ENCODE measurements around the gene ASB3. TPM values are rescaled to one million over a fixed set of nuclear protein-coding genes. Genes with fewer than 3 reads are reported as not detected.
"Not testable (repeated sequence)": the region's sequence is repeated elsewhere in the genome, so short reads cannot be mapped to it uniquely, and the experiment has no call there.

The ASB3 gene
- total and polyA plus RNA-seq, 2 donors (not counting 1 experiment from before 2014, with no cell fraction given) = 15.9 to 30.7 TPM

- ChIA-PET CTCF (no interaction called here), POLR2A (no interaction called here)
- no peak overlapping the region for H3K27ac Mint-ChIP-seq
- H3K4me3 ChIP-seq (ENCODE audit: control extremely low read depth in 1 of 5, extremely low read depth in 1 of 5, insufficient read depth in 1 of 5, low read depth in 2 of 5, low read length in 4 of 5) = no peak overlapping the region
- no peak overlapping the region for H3K27ac ChIP-seq (ENCODE audit: low read length in 2 of 2)
- H2AFZ ChIP-seq (ENCODE audit: insufficient read depth, low read depth, low read length, poor library complexity, severe bottlenecking) = no peak overlapping the region
- intact Hi-C loops (cut with micrococcal nuclease) = no loop called here
- H3K36me3 ChIP-seq (replicated peaks in 1 of 2; ENCODE audit: control extremely low read depth in 1 of 2, control insufficient read depth in 1 of 2, extremely low read depth in 1 of 2, insufficient read depth in 2 of 2, low read length in 1 of 2) = peaks cover 0 to 2% of the 10 kb centered on the region in 2 experiments
- no peaks in the 10 kb centered on the region for H3K4me1 ChIP-seq (ENCODE audit: control insufficient read depth in 2 of 2, insufficient read depth in 2 of 2, low read length in 2 of 2)
- H3K9me3 Mint-ChIP-seq (ENCODE audit: insufficient read depth) = peaks cover 3% of the 10 kb centered on the region
- H3K79me2 ChIP-seq (ENCODE audit: control insufficient read depth, insufficient read depth, low read length) = no peaks in the 10 kb centered on the region
- H4K20me1 ChIP-seq (ENCODE audit: control insufficient read depth, insufficient read depth, low read length, poor library complexity, severe bottlenecking) = no peaks in the 10 kb centered on the region
- 100% methylated on average over 1 of the region's 3 CpGs for WGBS (ENCODE audit: insufficient coverage)
- ATAC-seq (ENCODE audit: low read depth) (no peak), DNase-seq (no peak)
- no peaks in the 10 kb centered on the region for H3K27me3 ChIP-seq (replicated peaks in 1 of 4; ENCODE audit: control extremely low read depth in 1 of 4, control insufficient read depth in 3 of 4, insufficient read depth in 4 of 4, low read length in 3 of 4)
- H3K4me2 ChIP-seq (replicated peaks; ENCODE audit: low read depth, low read length, poor library complexity, severe bottlenecking) = no peak overlapping the region
- no peak for TF ChIP-seq CTCF (IDR thresholded peaks at IDR 0.05)
- no peak for TF ChIP-seq EZH2 (IDR thresholded peaks at IDR 0.05; ENCODE audit: borderline replicate concordance, insufficient read depth, low read depth, low read length, poor library complexity, severe bottlenecking)
- H3K4me3 Mint-ChIP-seq = no peak overlapping the region
- no peaks in the 10 kb centered on the region for H3K27me3 Mint-ChIP-seq
- no peaks in the 10 kb centered on the region for H3K9me3 ChIP-seq (ENCODE audit: control extremely low read depth in 1 of 3, control insufficient read depth in 2 of 3, insufficient read depth in 1 of 3, low read length in 2 of 3)
- H3K9ac ChIP-seq (ENCODE audit: low read length) = no peak overlapping the region
- H3K4me1 Mint-ChIP-seq = no peaks in the 10 kb centered on the region
Observed at GRCh38 chr2:53826587-53827397, 40.0 kb upstream of the ASB3 start.

- H3K4me2 ChIP-seq (replicated peaks; ENCODE audit: low read depth, low read length, poor library complexity, severe bottlenecking) = no peak overlapping the region
- no peak overlapping the region for H3K4me3 ChIP-seq (ENCODE audit: control extremely low read depth in 1 of 5, extremely low read depth in 1 of 5, insufficient read depth in 1 of 5, low read depth in 2 of 5, low read length in 4 of 5)
- DNase-seq (no peak), ATAC-seq (ENCODE audit: low read depth) (no peak)
- no peaks in the 10 kb centered on the region for H3K27me3 ChIP-seq (replicated peaks in 1 of 4; ENCODE audit: control extremely low read depth in 1 of 4, control insufficient read depth in 3 of 4, insufficient read depth in 4 of 4, low read length in 3 of 4)
- peaks cover 0 to 2% of the 10 kb centered on the region in 2 experiments for H3K36me3 ChIP-seq (replicated peaks in 1 of 2; ENCODE audit: control extremely low read depth in 1 of 2, control insufficient read depth in 1 of 2, extremely low read depth in 1 of 2, insufficient read depth in 2 of 2, low read length in 1 of 2)
- H3K9me3 Mint-ChIP-seq (ENCODE audit: insufficient read depth) = peaks cover 3% of the 10 kb centered on the region
- H3K4me1 Mint-ChIP-seq = no peaks in the 10 kb centered on the region
- no peaks in the 10 kb centered on the region for H3K79me2 ChIP-seq (ENCODE audit: control insufficient read depth, insufficient read depth, low read length)
- TF ChIP-seq CTCF (IDR thresholded peaks at IDR 0.05) (no peak), EZH2 (IDR thresholded peaks at IDR 0.05; ENCODE audit: borderline replicate concordance, insufficient read depth, low read depth, low read length, poor library complexity, severe bottlenecking) (no peak)
- H3K27ac ChIP-seq (ENCODE audit: low read length in 2 of 2) = no peak overlapping the region
- CTCF ChIA-PET = no interaction called here
- H3K27me3 Mint-ChIP-seq = no peaks in the 10 kb centered on the region
- no peak overlapping the region for H3K4me3 Mint-ChIP-seq
- H3K4me1 ChIP-seq (ENCODE audit: control insufficient read depth in 2 of 2, insufficient read depth in 2 of 2, low read length in 2 of 2) = no peaks in the 10 kb centered on the region
- no peaks in the 10 kb centered on the region for H3K9me3 ChIP-seq (ENCODE audit: control extremely low read depth in 1 of 3, control insufficient read depth in 2 of 3, insufficient read depth in 1 of 3, low read length in 2 of 3)
- H3K27ac Mint-ChIP-seq = no peak overlapping the region
- POLR2A ChIA-PET = no interaction called here
- no peaks in the 10 kb centered on the region for H4K20me1 ChIP-seq (ENCODE audit: control insufficient read depth, insufficient read depth, low read length, poor library complexity, severe bottlenecking)
- intact Hi-C loops (cut with micrococcal nuclease) = no loop called here
- no peak overlapping the region for H3K9ac ChIP-seq (ENCODE audit: low read length)
- no CpG with 5 or more reads among the region's 1 CpG for WGBS (ENCODE audit: insufficient coverage)
- H2AFZ ChIP-seq (ENCODE audit: insufficient read depth, low read depth, low read length, poor library complexity, severe bottlenecking) = no peak overlapping the region
Observed at GRCh38 chr2:53826030-53826410, 39.3 kb upstream of the ASB3 start.

GRCh38 chr2:53823639-53824038 is 36.9 kb upstream of the ASB3 start:
- H3K4me1 ChIP-seq (ENCODE audit: control insufficient read depth in 2 of 2, insufficient read depth in 2 of 2, low read length in 2 of 2); H3K9me3 Mint-ChIP-seq (ENCODE audit: insufficient read depth); H3K36me3 ChIP-seq (replicated peaks in 1 of 2; ENCODE audit: control extremely low read depth in 1 of 2, control insufficient read depth in 1 of 2, extremely low read depth in 1 of 2, insufficient read depth in 2 of 2, low read length in 1 of 2); H3K27me3 Mint-ChIP-seq; H3K4me3 ChIP-seq (ENCODE audit: control extremely low read depth in 1 of 5, extremely low read depth in 1 of 5, insufficient read depth in 1 of 5, low read depth in 2 of 5, low read length in 4 of 5); H3K4me1 Mint-ChIP-seq; H3K27ac ChIP-seq (ENCODE audit: low read length in 2 of 2); H3K79me2 ChIP-seq (ENCODE audit: control insufficient read depth, insufficient read depth, low read length); H3K4me3 Mint-ChIP-seq; H3K27me3 ChIP-seq (replicated peaks in 1 of 4; ENCODE audit: control extremely low read depth in 1 of 4, control insufficient read depth in 3 of 4, insufficient read depth in 4 of 4, low read length in 3 of 4); POLR2A ChIA-PET; H4K20me1 ChIP-seq (ENCODE audit: control insufficient read depth, insufficient read depth, low read length, poor library complexity, severe bottlenecking); H3K27ac Mint-ChIP-seq; H3K9me3 ChIP-seq (ENCODE audit: control extremely low read depth in 1 of 3, control insufficient read depth in 2 of 3, insufficient read depth in 1 of 3, low read length in 2 of 3); H2AFZ ChIP-seq (ENCODE audit: insufficient read depth, low read depth, low read length, poor library complexity, severe bottlenecking); CTCF ChIA-PET; H3K9ac ChIP-seq (ENCODE audit: low read length); intact Hi-C loops (cut with micrococcal nuclease); ATAC-seq (ENCODE audit: low read depth); DNase-seq; H3K4me2 ChIP-seq (replicated peaks; ENCODE audit: low read depth, low read length, poor library complexity, severe bottlenecking): not testable (repeated sequence)
- 87% methylated on average over 6 of the region's 9 CpGs for WGBS (ENCODE audit: insufficient coverage)

Data from B cell (primary cell).